ENCODE data around the gene OXNAD1.

Gene OXNAD1

GRCh38 chr3:16332904-16333426, 68.0 kb downstream of the OXNAD1 start:
- DNase-seq, result no peak

- DNase-seq, result no peak
Measured at GRCh38 chr3:16334909-16335308, 69.9 kb downstream of the OXNAD1 start.

GRCh38 chr3:16335333-16335732, 70.3 kb downstream of the OXNAD1 start:
- no peak for DNase-seq

- no peak for DNase-seq
Measured at GRCh38 chr3:16335772-16336645, 71.0 kb downstream of the OXNAD1 start.

- no peak for DNase-seq
Measured at GRCh38 chr3:16336825-16337224, 71.8 kb downstream of the OXNAD1 start.

DNA sequence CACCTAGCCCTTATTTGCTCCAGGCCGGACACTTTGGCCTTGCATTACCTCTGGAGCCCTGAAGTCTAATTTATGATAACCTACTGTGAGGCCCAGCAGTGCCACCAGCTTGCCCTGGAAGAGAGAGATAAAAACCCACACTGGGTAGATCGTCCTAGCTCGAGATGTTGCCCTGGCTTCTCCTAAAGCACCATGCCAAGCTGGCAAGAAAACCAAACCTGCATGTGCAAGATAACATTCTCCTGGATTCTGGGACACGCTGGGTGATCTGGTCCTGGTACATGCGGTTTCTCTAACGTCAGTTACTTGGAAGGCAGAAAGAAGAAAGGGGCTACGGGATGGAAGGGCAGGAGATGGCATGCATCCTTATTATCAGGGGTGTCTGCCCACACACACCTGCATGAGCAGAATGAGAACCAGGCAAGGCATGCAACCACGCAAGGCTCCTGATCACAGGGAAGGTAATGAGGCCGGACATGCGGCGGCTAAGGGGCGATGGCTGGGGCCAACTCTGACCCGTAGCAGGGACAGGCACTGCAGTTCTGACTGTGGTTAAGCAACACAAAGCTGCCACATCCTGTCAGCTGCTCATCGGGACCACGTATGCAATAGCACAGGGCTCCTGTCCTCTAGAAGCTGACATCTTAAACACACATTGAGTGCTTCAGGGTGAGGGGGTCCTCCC, 73.0 kb downstream of the OXNAD1 start:
- DNase-seq, result no peak

- no peak for DNase-seq
Measured at GRCh38 chr3:16338999-16339398, 74.0 kb downstream of the OXNAD1 start.

- DNase-seq, result no peak
Measured at GRCh38 chr3:16343101-16343500, 78.1 kb downstream of the OXNAD1 start.

- no peak for DNase-seq
Measured at GRCh38 chr3:16346413-16347081, 81.5 kb downstream of the OXNAD1 start.

DNA sequence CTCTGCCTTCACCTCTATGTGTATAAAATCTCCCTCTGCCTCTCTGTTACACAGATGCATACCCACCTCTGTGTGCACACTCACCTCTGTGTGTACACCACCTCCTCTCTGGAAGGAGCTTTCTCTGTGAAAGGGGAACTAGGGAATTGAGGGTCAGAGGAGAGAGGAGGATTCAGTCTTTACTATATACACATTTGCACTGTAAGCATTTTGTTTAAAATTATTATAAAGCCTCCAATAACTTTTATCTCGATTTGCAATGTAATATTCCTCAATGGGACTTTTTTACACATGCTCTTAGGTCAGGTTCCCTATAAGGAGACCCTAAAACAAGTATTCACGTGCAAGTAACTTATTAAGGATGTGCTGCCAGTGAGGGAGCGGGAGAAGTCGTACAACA, 82.5 kb downstream of the OXNAD1 start:
- no peak for DNase-seq

DNA sequence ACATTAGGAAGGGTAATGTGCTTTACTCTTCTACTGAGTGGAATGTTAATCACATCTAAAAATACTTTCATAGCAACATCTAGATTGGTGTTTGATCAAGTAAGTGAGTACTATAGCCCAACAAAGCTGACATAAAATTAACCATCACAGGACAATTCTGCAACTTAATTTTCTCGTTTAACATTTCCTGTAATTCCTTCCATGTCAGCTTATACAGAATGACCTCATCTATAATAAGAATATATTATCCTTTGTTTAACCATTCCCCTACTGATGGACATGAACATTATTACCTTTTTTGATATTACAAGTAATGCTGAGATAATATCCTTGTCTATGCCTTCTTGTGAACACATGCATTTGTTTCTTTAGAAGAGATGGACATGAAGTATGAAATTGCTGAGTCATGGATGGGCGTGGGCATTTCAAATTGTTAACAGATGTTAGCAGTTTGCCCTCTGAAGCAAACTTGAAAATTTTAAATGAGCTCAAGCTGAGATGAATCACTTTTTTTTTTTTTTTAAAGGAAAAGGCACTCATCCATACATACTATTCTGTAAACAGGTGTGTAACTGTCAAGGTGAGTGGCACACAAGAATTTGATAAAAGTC, 85.1 kb downstream of the OXNAD1 start:
- DNase-seq, result no peak

GRCh38 chr3:16350597-16351318, 85.7 kb downstream of the OXNAD1 start:
- DNase-seq, result no peak

- no peak for DNase-seq
Measured at GRCh38 chr3:16352428-16352827, 87.4 kb downstream of the OXNAD1 start.

DNA sequence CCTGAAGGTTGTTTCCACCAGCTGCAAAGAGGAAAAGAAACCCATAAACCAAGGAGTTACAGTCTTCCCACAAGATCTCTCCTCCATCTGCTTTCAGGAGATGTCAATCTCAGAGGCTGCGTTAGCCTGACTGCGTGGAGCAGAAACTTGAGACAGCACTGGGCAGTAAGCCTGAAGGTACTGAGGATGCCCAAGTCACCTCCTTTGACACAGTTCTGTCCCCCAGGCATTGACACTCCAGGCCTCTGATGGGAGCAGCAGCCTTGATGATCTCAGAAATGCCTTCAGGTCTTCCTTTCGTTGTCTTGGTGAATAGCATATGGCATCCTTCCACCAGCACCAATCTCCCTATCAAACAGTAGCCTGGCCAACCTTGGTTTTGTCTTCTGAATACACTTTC, 89.3 kb downstream of the OXNAD1 start:
- DNase-seq, result no peak

Measured in 8988T (cell line).